ENCODE measurements around the gene CNTN5.

Gene CNTN5

GRCh38 chr11:99911116-99911515, 890.4 kb downstream of the CNTN5 start:
- H3K27me3 ChIP-seq (ENCODE audit: control insufficient read depth, insufficient read depth, low read length), result no peaks in the 10 kb centered on the region
- no peaks in the 10 kb centered on the region for H3K9me3 ChIP-seq (ENCODE audit: control insufficient read depth, insufficient read depth, low read length)
- H3K9ac ChIP-seq (ENCODE audit: low read depth, low read length), result no peak overlapping the region
- no peaks in the 10 kb centered on the region for H3K36me3 ChIP-seq (ENCODE audit: control insufficient read depth, insufficient read depth, low read length)
- H3K4me3 ChIP-seq (ENCODE audit: low read depth, low read length), result no peak overlapping the region
- no peaks in the 10 kb centered on the region for H3K4me1 ChIP-seq (ENCODE audit: control insufficient read depth, insufficient read depth, low read length)

DNA sequence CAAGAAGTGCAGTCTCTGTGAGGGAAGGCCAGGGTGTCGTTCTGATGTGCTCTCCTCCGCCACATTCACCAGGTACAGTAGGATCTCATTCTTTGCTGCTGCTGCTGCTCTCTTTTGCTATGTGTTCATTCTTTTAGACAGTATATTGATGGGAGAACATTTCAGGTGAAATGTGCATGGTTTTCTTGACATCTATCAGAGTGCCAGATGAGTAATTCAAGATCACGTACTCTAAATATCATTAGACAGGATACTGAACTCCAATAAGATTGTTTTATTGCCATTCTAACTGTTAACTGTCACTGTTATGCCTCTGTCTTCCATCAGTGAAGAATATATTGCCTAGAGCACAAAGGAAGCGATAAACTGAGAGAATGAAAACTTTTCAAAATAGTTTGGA, 895.3 kb downstream of the CNTN5 start:
- no peaks in the 10 kb centered on the region for H3K4me1 ChIP-seq (ENCODE audit: control insufficient read depth, insufficient read depth, low read length)
- no peaks in the 10 kb centered on the region for H3K36me3 ChIP-seq (ENCODE audit: control insufficient read depth, insufficient read depth, low read length)
- no peaks in the 10 kb centered on the region for H3K27me3 ChIP-seq (ENCODE audit: control insufficient read depth, insufficient read depth, low read length)
- H3K4me3 ChIP-seq (ENCODE audit: low read depth, low read length), result no peak overlapping the region
- H3K9me3 ChIP-seq (ENCODE audit: control insufficient read depth, insufficient read depth, low read length), result no peaks in the 10 kb centered on the region
- no peak overlapping the region for H3K9ac ChIP-seq (ENCODE audit: low read depth, low read length)

GRCh38 chr11:99918761-99919160, 898.0 kb downstream of the CNTN5 start:
- Histone ChIP-seq H3K9me3 (ENCODE audit: control insufficient read depth, insufficient read depth, low read length) (no peaks in the 10 kb centered on the region), H3K9ac (ENCODE audit: low read depth, low read length) (no peak overlapping the region), H3K4me3 (ENCODE audit: low read depth, low read length) (no peak overlapping the region), H3K27me3 (ENCODE audit: control insufficient read depth, insufficient read depth, low read length) (no peaks in the 10 kb centered on the region), H3K36me3 (ENCODE audit: control insufficient read depth, insufficient read depth, low read length) (no peaks in the 10 kb centered on the region), H3K4me1 (ENCODE audit: control insufficient read depth, insufficient read depth, low read length) (no peaks in the 10 kb centered on the region)

DNA sequence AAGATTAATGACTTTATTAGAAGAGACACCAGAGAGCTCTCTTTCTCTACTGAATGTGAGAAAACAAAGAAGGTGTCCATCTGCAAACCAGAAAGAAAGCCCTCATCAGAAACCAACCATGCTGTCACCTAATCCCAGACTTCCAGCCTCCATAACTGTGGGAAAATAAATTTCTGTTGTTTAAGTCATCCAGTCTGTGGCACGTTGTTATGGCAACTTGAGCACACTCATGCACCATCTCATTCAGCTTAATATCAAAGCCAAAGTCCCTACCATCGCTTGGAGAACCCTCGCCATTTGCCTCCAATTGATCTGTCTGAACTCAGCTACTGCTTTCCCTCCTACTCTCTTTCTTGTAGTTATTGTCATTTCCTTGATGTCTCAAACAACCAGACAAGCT, 900.2 kb downstream of the CNTN5 start:
- no peak overlapping the region for H3K9ac ChIP-seq (ENCODE audit: low read depth, low read length)
- H3K27me3 ChIP-seq (ENCODE audit: control insufficient read depth, insufficient read depth, low read length), result no peaks in the 10 kb centered on the region

DNA sequence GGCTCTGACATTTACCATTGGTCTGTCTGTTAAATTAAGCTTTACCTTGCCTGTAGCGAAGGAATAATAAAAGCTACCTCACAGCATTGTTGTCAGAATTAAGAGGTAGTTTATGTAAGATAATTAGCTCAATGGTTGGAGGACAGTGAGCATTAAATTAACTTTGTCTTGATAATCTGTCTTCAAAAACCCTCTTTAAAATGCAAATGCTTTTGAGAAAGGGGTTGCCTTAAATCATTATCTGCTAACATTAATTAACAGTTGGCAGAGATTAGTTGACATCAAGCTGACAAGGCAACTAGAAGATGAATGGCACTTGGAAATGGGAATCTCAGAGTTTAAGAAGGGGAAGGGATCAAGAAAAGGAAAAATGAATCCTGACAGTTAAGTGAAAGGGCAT, 905.2 kb downstream of the CNTN5 start:
- Histone ChIP-seq H3K9me3 (ENCODE audit: control insufficient read depth, insufficient read depth, low read length) (peaks cover 7% of the 10 kb centered on the region), H3K27me3 (ENCODE audit: control insufficient read depth, insufficient read depth, low read length) (no peaks in the 10 kb centered on the region), H3K4me3 (ENCODE audit: low read depth, low read length) (no peak overlapping the region), H3K36me3 (ENCODE audit: control insufficient read depth, insufficient read depth, low read length) (peaks cover 6% of the 10 kb centered on the region), H3K9ac (ENCODE audit: low read depth, low read length) (no peak overlapping the region), H3K4me1 (ENCODE audit: control insufficient read depth, insufficient read depth, low read length) (peaks cover 6% of the 10 kb centered on the region)

More for the DNA sequence above, 900.2 kb downstream of the CNTN5 start:
- peaks cover 6% of the 10 kb centered on the region for H3K4me1 ChIP-seq (ENCODE audit: control insufficient read depth, insufficient read depth, low read length)
- H3K9me3 ChIP-seq (ENCODE audit: control insufficient read depth, insufficient read depth, low read length), result no peaks in the 10 kb centered on the region
- H3K4me3 ChIP-seq (ENCODE audit: low read depth, low read length), result no peak overlapping the region
- H3K36me3 ChIP-seq (ENCODE audit: control insufficient read depth, insufficient read depth, low read length), result no peaks in the 10 kb centered on the region

- peaks cover 6% of the 10 kb centered on the region for H3K36me3 ChIP-seq (ENCODE audit: control insufficient read depth, insufficient read depth, low read length)
- no peak overlapping the region for H3K4me3 ChIP-seq (ENCODE audit: low read depth, low read length)
- H3K4me1 ChIP-seq (ENCODE audit: control insufficient read depth, insufficient read depth, low read length), result no peaks in the 10 kb centered on the region
- H3K9ac ChIP-seq (ENCODE audit: low read depth, low read length), result no peak overlapping the region
- peaks cover 5% of the 10 kb centered on the region for H3K9me3 ChIP-seq (ENCODE audit: control insufficient read depth, insufficient read depth, low read length)
- no peaks in the 10 kb centered on the region for H3K27me3 ChIP-seq (ENCODE audit: control insufficient read depth, insufficient read depth, low read length)
Measured at GRCh38 chr11:99932684-99933083, 911.9 kb downstream of the CNTN5 start.

DNA sequence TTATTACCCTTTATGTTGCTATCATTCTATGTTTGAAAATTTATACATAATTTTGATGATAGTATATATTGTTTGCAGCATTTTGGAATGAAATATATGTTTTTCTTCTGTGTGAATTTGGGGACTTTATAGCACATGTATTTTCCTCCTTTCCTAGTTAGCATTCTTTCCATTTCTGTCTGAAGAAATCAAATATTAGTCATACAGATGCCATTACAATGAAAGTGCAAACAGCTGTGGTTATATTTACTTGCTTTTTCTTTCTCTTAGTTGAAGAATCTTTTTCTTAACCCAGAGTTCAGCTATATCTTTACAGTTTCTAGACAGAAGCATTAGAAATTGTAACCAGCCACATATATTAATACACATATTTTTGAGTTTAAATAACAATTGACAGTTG, 913.3 kb downstream of the CNTN5 start:
- Histone ChIP-seq H3K4me3 (ENCODE audit: low read depth, low read length) (no peak overlapping the region), H3K4me1 (ENCODE audit: control insufficient read depth, insufficient read depth, low read length) (no peaks in the 10 kb centered on the region), H3K9ac (ENCODE audit: low read depth, low read length) (no peak overlapping the region), H3K36me3 (ENCODE audit: control insufficient read depth, insufficient read depth, low read length) (no peaks in the 10 kb centered on the region), H3K27me3 (ENCODE audit: control insufficient read depth, insufficient read depth, low read length) (no peaks in the 10 kb centered on the region), H3K9me3 (ENCODE audit: control insufficient read depth, insufficient read depth, low read length) (no peaks in the 10 kb centered on the region)

GRCh38 chr11:99937330-99937729, 916.6 kb downstream of the CNTN5 start:
- no peak overlapping the region for H3K9ac ChIP-seq (ENCODE audit: low read depth, low read length)

GRCh38 chr11:99952816-99953215, 932.1 kb downstream of the CNTN5 start:
- H3K27me3 ChIP-seq (ENCODE audit: control insufficient read depth, insufficient read depth, low read length), result no peaks in the 10 kb centered on the region
- H3K9me3 ChIP-seq (ENCODE audit: control insufficient read depth, insufficient read depth, low read length), result no peaks in the 10 kb centered on the region
- no peaks in the 10 kb centered on the region for H3K4me1 ChIP-seq (ENCODE audit: control insufficient read depth, insufficient read depth, low read length)
- H3K9ac ChIP-seq (ENCODE audit: low read depth, low read length), result no peak overlapping the region
- no peaks in the 10 kb centered on the region for H3K36me3 ChIP-seq (ENCODE audit: control insufficient read depth, insufficient read depth, low read length)
- no peak overlapping the region for H3K4me3 ChIP-seq (ENCODE audit: low read depth, low read length)

More at GRCh38 chr11:99937330-99937729, 916.6 kb downstream of the CNTN5 start:
- Histone ChIP-seq H3K4me1 (ENCODE audit: control insufficient read depth, insufficient read depth, low read length) (no peaks in the 10 kb centered on the region), H3K36me3 (ENCODE audit: control insufficient read depth, insufficient read depth, low read length) (no peaks in the 10 kb centered on the region), H3K9me3 (ENCODE audit: control insufficient read depth, insufficient read depth, low read length) (no peaks in the 10 kb centered on the region), H3K27me3 (ENCODE audit: control insufficient read depth, insufficient read depth, low read length) (no peaks in the 10 kb centered on the region), H3K4me3 (ENCODE audit: low read depth, low read length) (no peak overlapping the region)

DNA sequence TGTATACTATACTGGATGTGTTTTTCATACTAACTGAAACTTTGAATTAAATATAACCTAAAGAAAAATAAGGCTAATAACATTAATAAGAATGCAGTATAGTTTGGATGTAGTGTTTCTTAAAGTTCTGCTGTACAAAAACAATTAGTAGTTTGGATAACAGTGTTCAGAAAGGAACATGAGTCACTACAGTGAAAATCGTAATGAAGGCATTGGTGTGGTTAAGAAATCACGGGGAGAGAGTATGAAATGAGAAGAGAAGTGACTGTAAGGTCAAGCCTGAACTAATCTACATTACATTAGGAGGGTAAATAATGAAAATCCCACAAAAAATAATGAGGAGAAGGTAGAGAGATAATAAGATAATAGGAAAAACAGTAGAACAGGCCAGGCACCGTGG, 939.8 kb downstream of the CNTN5 start:
- Histone ChIP-seq H3K9ac (ENCODE audit: low read depth, low read length) (no peak overlapping the region), H3K9me3 (ENCODE audit: control insufficient read depth, insufficient read depth, low read length) (no peaks in the 10 kb centered on the region), H3K36me3 (ENCODE audit: control insufficient read depth, insufficient read depth, low read length) (no peaks in the 10 kb centered on the region), H3K27me3 (ENCODE audit: control insufficient read depth, insufficient read depth, low read length) (no peaks in the 10 kb centered on the region), H3K4me3 (ENCODE audit: low read depth, low read length) (no peak overlapping the region), H3K4me1 (ENCODE audit: control insufficient read depth, insufficient read depth, low read length) (no peaks in the 10 kb centered on the region)

DNA sequence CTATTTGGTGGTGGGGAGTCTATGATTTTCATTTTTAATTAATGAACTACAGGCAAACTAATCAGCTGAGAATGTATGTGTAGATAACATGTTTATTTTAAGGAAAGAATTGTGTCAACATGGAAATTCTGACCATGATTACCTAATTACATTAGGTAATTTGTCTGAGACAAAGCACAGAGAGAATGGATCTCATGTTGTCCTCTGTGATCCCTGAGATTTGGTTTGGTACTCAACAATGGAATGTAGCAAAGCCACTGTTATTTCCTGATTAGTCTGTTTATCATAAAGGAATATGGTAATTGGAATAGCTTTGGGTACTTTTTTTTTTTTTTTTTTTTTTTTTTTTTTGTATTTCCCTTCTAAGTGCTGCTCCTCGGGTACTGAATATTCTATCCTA, 947.6 kb downstream of the CNTN5 start:
- Histone ChIP-seq H3K36me3 (ENCODE audit: control insufficient read depth, insufficient read depth, low read length) (no peaks in the 10 kb centered on the region), H3K4me1 (ENCODE audit: control insufficient read depth, insufficient read depth, low read length) (no peaks in the 10 kb centered on the region), H3K27me3 (ENCODE audit: control insufficient read depth, insufficient read depth, low read length) (no peaks in the 10 kb centered on the region)

GRCh38 chr11:99973993-99974392, 953.2 kb downstream of the CNTN5 start:
- Histone ChIP-seq H3K4me1 (ENCODE audit: control insufficient read depth, insufficient read depth, low read length) (no peaks in the 10 kb centered on the region), H3K9me3 (ENCODE audit: control insufficient read depth, insufficient read depth, low read length) (no peaks in the 10 kb centered on the region), H3K4me3 (ENCODE audit: low read depth, low read length) (no peak overlapping the region), H3K9ac (ENCODE audit: low read depth, low read length) (no peak overlapping the region), H3K27me3 (ENCODE audit: control insufficient read depth, insufficient read depth, low read length) (no peaks in the 10 kb centered on the region), H3K36me3 (ENCODE audit: control insufficient read depth, insufficient read depth, low read length) (peaks cover 2% of the 10 kb centered on the region)

More for the DNA sequence above, 947.6 kb downstream of the CNTN5 start:
- Histone ChIP-seq H3K9me3 (ENCODE audit: control insufficient read depth, insufficient read depth, low read length) (no peaks in the 10 kb centered on the region), H3K9ac (ENCODE audit: low read depth, low read length) (no peak overlapping the region), H3K4me3 (ENCODE audit: low read depth, low read length) (no peak overlapping the region)

DNA sequence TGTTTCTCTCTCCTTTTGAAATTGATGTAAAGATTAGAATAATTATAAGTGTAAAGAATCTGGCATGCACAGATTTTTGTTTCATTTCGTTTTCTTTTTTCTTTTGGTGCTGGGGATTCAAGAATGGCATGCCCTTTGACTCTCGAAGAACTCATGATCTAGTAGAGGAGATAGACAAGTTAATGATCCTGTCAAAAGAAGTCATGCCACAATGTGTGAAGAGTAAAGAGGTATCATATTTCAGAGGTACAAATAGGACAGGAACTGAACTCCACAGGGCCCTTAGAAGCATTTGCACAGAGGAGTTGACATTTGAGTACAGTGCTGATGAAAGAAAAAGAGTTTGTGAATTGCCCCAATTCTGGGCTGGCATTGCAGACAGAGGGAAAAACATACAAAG, 958.3 kb downstream of the CNTN5 start:
- H3K36me3 ChIP-seq (ENCODE audit: control insufficient read depth, insufficient read depth, low read length), result peaks cover 2% of the 10 kb centered on the region
- no peaks in the 10 kb centered on the region for H3K4me1 ChIP-seq (ENCODE audit: control insufficient read depth, insufficient read depth, low read length)
- H3K9me3 ChIP-seq (ENCODE audit: control insufficient read depth, insufficient read depth, low read length), result no peaks in the 10 kb centered on the region
- H3K27me3 ChIP-seq (ENCODE audit: control insufficient read depth, insufficient read depth, low read length), result no peaks in the 10 kb centered on the region
- no peak overlapping the region for H3K9ac ChIP-seq (ENCODE audit: low read depth, low read length)
- no peak overlapping the region for H3K4me3 ChIP-seq (ENCODE audit: low read depth, low read length)
